Medulla oblongata (tissue), 1 donor: ENCODE results near the gene MLIP.

ENCODE experiments used
- DNase-seq: peaks from one replicate; pipeline ENCODE4 v3.0.0-alpha.2; 2015; ENCODE audit errors: extremely low spot score

Gene MLIP

DNA sequence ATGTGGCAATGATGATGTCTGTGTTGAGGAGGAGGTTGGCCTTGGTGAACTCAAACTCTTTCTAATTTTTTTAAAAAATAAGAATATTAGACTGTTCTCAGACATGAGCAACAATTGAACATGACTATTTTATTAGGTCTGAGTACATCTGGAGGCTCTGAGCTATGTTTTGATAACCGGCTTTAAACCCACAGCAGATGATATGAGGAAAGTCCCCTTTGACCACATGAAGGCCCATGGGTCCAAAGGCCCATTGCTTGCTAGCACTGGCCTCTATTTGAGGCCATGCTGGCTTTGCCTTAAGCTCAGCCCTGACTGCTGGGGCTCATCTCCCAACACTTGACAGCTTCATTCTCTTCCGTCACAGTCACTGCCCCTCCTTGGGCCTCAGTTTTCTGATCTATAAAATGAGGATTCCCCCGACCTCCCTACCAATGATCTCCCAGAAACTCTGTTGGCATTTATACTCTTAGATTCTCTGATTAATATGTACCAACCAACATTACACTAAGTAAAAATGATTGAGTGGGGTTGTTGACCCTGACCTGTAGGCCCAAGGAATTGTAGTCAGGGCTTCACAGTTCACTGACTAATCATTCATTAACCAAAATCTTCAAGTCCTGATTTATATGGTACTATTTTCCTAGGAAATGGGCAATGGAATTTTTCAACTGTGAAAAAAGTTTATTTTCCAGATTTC lies 173.1 kb downstream of the MLIP start:
- no peak for DNase-seq

DNA sequence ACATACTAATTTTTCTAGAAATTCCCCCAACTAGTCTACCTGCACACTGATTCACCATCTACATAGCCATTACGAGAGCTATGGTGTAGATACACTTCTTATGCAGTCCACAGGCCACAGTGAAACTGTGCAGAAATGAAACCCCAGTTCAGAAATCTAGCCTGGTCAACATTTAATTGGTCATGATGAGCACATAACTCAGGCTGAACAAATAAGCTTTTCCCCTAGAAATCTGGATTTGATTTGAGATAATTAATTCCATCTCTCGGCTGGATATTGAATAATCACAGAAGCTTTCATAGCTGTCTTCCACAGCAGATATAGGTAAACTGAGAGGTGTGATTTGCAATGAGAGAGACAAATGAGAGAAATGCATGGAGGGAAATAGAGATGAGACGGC lies 174.4 kb downstream of the MLIP start:
- no peak for DNase-seq

DNA sequence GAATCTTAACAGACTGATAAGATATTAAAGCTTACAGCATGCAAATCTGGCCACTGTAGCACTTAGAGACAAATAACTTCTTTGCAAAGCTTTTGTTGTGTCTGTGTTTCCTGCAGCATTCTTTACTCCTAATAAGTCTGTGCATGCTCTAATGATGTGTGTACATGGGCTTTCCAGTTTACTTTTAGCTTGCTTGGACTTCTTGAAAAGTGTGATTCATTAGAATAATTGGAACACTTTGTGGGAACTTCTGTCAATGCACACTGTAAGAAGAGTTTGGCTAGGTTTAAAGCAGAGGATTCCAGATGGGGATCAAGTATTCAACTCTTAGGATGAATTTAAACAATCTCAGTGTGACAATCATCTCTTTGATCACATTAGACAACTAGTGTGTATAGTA lies 174.9 kb downstream of the MLIP start:
- no peak for DNase-seq

DNA sequence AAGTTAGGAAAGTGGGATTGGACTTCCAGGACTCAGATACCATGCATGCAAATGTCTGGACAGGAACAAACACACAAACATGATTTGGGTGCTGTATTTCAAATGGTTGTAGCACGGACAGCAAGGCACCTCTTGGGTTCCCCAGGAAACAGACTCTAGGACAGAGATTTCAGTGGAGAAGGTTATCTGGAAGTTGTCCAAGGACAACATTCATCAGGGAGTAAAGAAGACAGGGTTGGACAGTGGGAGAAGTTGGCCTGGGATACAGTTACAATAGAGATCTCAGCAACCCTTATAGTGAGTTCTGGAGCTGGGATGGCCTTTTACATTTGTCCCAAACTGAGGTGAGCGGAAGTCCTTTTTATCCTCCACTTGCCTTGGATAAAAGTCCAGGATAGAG lies 177.2 kb downstream of the MLIP start:
- no peak for DNase-seq

DNA sequence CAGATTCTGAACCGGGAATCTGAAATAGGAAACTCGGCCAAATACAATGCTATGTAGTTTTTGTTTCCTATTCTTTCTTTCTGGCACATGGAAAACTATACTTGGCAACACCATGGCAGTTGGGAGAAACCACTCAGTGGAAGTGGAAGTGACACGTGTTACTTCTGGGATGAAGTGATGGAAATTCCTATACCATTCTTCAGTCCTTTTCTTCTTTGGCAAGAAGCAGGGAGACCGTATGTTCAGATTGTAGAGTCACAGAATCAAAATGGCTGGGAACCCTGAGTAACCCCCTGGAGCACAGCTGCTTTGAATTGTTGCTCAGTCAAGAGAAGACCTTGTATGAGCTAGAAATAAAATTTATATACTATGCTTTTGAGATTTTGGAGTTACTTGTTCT lies 178.2 kb downstream of the MLIP start:
- no peak for DNase-seq

DNA sequence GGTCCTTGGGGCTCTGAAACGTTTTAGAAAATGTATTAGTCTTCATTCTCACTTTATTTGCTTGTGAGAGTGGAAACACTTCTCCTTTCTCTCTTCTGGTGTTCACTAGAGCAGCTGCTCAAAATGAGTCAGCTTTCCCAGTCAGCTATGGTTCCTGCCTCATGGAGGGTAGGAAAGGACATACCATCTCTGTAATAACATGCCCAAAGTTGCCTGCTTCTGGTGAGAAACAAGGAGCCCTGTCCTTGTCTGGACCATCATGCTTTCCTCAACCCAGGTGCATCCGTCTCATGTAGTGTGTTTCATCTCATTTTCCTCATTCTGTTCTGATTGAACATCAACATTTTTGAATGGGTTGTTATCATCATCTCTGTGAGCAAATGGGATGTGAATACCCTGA lies 179.9 kb downstream of the MLIP start:
- DNase-seq: no peak

DNA sequence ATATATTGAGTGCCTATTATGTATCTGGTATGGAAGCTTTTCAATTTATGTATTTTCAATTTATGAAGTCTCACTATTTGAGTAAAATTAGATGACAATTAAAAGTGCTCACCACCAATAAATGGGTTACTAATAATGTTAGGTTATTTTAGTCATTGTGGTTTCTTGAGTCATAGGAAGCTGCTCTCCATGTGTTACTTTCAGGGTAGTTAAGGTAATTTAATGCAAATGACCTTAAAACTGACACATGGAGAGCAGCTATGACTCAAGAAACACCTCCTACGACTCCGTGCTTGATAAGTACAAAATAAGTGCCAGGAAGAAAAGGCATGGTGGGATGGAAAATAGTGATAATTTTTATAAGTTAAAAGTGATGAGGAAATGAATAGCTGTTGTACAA lies 180.5 kb downstream of the MLIP start:
- DNase-seq: no peak

DNA sequence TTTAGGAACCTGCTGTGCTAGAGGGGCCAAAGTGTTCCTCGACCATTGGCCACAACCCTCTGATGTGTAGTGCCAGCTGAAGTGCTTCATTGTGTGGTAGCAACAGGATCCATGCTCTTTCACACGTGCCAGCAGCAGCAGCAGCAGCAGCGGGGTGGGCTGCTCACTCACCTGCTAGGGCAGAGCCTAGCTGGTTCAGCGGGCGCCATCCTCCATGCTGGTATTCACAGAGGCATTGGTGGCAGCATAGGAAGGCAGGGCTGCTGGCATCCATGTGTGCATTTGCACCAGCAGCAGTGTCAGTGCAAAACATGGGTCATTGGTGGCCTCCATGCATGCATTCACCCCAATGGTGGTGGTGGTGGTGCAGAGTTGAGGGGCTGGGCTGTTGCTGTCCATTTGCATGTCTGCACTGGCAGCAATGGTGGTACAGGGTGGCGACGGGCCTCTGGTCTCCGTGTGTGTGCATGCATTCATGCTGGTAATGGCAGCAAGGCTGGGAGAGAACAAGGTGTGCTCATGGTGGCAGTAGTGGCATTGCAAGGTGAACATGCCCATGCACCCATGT lies 183.8 kb downstream of the MLIP start:
- no peak for DNase-seq

DNA sequence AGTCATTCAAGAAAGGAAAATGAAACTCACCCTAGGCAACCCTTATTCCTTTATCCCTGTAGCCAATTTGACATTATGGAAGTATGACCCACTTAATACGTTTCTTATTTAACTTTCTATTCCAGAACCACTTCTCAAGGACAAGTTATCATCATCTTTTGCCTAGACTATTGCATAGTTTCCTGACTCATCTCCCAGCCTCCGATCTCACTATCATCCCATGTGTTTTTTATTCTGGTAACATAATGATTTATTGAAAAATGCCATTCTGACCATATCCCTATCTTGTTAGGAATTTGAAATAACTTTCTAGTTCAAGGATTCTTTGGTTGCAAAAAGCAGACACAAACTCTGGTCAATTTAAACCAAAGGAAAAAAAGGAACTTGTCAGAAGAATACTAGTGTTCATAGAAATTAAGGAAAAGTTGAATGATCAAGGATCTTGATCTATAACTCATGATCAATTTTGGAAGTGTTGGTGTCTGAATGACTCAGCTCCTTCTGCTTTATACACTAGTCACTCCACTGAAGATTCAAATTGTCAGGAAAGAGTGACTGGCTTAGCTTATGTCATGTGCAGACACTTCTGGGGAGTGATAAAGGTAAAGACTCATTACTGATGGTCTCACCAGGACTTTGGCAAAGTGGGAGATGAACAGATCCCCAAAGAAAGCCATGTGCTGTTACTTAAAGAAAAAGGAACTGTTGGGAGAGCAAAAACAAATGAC lies 188.5 kb downstream of the MLIP start:
- DNase-seq: no peak

DNA sequence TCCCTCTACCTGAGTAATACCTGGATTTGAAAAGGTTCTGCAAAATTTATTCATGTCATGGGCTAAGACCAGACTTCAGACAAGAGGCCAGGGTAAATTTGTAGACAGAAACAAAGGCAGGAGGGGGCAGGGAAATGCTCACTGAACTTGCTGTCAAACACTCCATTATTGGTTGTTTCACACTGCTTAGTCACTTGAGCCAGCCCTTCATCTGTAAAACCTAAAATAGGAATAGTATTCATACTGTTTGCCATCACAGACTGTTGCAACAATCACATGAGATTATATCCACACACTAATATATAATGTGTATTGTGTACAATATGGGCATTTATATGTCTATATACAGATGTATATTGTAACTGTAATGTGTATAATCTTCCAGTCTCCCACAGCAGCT lies 190.5 kb downstream of the MLIP start:
- no peak for DNase-seq

DNA sequence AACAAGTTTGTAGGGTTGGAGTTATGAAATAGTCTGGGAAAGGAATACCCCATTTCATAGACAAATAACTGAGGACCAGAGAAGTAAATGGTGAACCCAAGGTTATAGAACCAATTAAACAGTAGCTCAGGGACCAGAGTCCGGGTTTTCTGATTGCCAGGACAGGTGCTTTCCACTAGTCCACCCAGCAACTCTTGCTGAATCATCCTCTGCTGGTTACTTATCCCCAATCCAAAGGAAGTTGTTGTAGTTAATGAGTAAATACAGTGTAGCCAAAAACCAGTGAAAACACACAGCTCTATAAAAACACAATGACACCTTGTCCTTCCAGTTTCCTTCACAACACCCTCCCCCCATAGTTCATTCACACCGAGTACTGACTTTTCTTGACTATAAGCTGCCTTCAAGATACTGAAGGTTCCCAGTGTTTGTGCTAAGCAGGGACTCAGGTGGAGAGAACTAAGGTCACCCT lies 196.2 kb downstream of the MLIP start:
- no peak for DNase-seq

DNA sequence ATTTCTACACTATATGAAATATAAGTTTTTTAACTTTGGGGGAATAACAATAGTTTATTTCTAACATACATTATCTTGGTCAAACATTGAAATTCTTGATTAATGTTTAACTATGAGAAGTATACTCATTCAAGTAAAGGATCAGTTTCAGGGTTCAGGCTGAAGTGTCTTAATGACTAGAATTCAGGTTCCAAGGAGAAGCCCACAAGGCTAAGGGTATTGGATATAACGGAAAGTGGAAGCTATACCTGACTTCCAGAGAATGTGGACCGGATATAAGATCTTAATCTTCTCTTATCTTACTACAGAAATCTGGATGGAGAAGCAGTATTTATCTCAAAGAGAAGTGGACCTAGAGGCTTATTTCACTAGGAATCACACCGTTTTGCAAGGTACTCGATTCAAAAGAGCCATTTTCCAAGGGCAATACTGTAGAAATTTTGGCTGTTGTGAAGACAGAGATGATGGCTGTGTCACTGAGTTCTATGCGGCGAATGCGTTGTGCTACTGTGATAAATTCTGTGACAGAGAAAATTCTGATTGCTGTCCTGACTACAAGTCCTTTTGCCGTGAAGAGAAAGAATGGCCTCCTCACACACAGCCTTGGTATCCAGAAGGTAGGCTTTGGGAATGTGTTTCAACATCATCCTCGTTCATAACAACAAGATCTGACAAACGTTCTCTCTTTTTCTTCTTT lies 197.2 kb downstream of the MLIP start, which contains the start of gene TINAG:
Gene TINAG (plus strand): TSS at position 153 of the 697 bp plus-strand sequence. CDS start 110 bp downstream, at position 263.
- DNase-seq: no peak

DNA sequence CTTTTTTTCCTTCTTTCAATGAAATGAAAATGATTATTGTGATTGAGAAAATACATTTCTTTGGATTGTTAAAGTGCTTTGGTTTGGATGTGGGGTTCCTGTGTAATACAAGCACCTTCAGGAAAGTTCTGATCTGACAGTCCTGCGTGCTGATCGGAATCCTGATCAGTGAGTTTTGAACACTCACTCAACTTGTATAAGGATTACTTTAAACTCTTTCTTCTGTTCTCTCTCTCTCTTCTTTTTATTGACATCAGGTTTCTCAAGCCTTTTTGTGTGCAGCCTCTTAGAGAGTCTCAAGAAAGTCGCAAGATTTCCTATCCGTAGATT lies 197.7 kb downstream of the MLIP start:
- no peak for DNase-seq

DNA sequence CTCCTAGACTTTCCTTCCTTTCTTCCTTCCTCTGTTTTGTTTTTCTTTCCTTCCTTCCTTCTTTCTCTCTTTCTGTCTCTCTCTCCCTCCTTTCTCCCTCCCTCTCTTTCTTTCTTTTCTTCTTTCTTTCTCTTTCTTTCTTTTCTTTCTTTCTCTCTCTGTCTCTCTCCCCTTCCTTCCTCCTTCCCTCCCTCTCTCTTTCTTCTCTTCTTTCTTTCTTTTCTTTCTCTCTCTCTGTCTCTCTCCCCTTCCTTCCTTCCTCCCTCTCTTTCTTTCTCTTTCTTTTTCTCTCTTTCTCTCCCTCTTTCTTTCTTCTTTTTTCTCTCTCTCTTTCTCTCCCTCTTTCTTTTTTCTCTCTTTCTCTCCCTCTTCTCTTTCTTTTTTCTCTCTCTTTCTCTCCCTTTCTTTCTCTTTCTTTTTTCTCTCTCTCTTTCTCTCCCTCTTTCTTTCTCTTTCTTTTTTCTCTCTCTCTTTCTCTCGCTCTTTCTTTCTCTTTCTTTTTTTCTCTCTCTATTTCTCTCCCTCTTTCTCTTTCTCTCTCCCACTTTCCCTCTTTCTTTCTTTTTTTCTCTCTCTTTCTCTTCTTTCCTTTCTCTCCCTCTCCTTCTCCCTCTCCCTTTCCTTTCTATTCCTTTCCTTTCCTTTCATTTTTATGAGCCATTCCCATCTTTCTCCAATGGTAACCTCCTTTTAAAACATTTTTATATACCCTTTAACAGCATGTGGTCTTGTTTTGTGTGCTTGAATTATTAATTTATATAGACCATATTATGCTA lies 199.3 kb downstream of the MLIP start:
- no peak for DNase-seq

DNA sequence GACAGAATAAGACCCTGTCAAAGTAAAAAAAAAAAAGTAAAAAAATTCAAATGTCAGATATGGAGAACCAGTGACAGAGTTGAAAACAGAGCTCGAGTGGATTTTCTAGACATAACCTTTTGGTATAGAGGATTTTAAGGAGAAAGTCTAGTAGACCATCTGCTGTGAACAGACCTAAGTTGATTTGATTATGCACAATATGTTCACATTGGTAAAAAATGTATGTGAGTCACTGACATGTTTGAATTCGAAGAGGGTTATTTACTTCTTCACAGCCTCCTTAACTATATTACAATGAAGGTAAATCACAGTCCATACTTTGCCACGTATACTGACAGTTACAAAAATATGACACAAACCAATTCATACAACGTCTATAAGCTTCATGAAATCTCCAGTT lies 204.4 kb downstream of the MLIP start:
- DNase-seq: no peak
